IMR-90 (cell line): Measurements from ENCODE around the gene ESM1.

Experiments
- BHLHE40 ChIP-seq: fragments of 150-350 bp; IDR thresholded peaks from 2 replicates; pipeline ENCODE4 v1.6.1; 2016; ENCODE audit warnings: mild to moderate bottlenecking, low read depth, low read length
- CHD1 ChIP-seq: IDR thresholded peaks from 2 replicates; pipeline ENCODE4 v1.6.1; 2012; ENCODE audit warnings: low read depth, low read length, improper control_type of control experiment
- CTCF ChIP-seq: conservative IDR thresholded peaks from 2 replicates; pipeline ENCODE4 v1.5.1; 2012; ENCODE audit warnings: mild to moderate bottlenecking, low read depth, low read length, improper control_type of control experiment
- MAZ ChIP-seq: IDR thresholded peaks from 2 replicates; pipeline ENCODE4 v1.6.1; 2012; ENCODE audit warnings: low read depth, mild to moderate bottlenecking, low read length, improper control_type of control experiment, moderate library complexity, borderline replicate concordance
- MXI1 ChIP-seq: IDR thresholded peaks from 2 replicates; pipeline ENCODE4 v1.6.1; 2012; ENCODE audit warnings: low read depth, mild to moderate bottlenecking, low read length, moderate library complexity, borderline replicate concordance
- POLR2A ChIP-seq: IDR thresholded peaks from 2 replicates; pipeline ENCODE4 v1.6.1; 2012; ENCODE audit warnings: mild to moderate bottlenecking, low read depth, low read length
- RAD21 ChIP-seq: IDR thresholded peaks from 2 replicates; pipeline ENCODE4 v1.6.1; 2012; ENCODE audit warnings: low read length, improper control_type of control experiment
- RCOR1 ChIP-seq: IDR thresholded peaks from 2 replicates; pipeline ENCODE4 v1.6.1; 2012; ENCODE audit warnings: mild to moderate bottlenecking, low read length, improper control_type of control experiment; ENCODE audit not compliant: insufficient replicate concordance
- RFX5 ChIP-seq: IDR thresholded peaks from 2 replicates; pipeline ENCODE4 v1.8.0; 2012; ENCODE audit warnings: low read depth, mild to moderate bottlenecking, low read length, moderate library complexity
- USF2 ChIP-seq: fragments of 150-350 bp; IDR thresholded peaks from 2 replicates; pipeline ENCODE4 v1.6.1; 2017; ENCODE audit warnings: mild to moderate bottlenecking, antibody characterized with exemption, low read length, low read depth

GRCh38 chr5:54956922-54957321, 28.5 kb downstream of the ESM1 start:
- TF ChIP-seq CTCF (no peak), MXI1 (no peak), POLR2A (no peak), RAD21 (no peak), RFX5 (no peak), BHLHE40 (no peak), CHD1 (no peak), MAZ (no peak), RCOR1 (no peak), USF2 (no peak)
